IgD-negative memory B cell (primary cell): ENCODE results near the gene MSANTD1. TPM values are rescaled to one million over a fixed set of nuclear protein-coding genes. Genes with fewer than 3 reads are reported as not detected.
A peak's percentile ranks its signal among the peaks of the same experiment; 100 is the strongest.

Experiments
- H3K27ac Mint-ChIP-seq, 3 donors: one replicate each; pipeline ENCODE4 v1.8.0; 2020 to 2022; ENCODE audit warnings: mild to moderate bottlenecking in 3 of 3, mixed read lengths in 3 of 3, moderate library complexity in 1 of 3
- H3K27me3 Mint-ChIP-seq: one replicate; pipeline ENCODE4 v1.8.0; 2021; ENCODE audit warnings: mixed read lengths
- H3K36me3 Mint-ChIP-seq: one replicate; pipeline ENCODE4 v1.8.0; 2020; ENCODE audit warnings: mild to moderate bottlenecking, mixed read lengths
- H3K4me1 Mint-ChIP-seq, 3 donors: one replicate each; pipeline ENCODE4 v1.8.0; 2020 to 2022; ENCODE audit warnings: mixed read lengths in 3 of 3, mild to moderate bottlenecking in 1 of 3
- H3K4me3 Mint-ChIP-seq, 4 donors: one replicate each; pipeline ENCODE4 v1.8.0; 2020 to 2022; ENCODE audit warnings: mild to moderate bottlenecking in 4 of 4, mixed read lengths in 4 of 4, moderate library complexity in 3 of 4
- H3K9me3 Mint-ChIP-seq, 3 donors: one replicate each; pipeline ENCODE4 v1.8.0; 2020 to 2021; ENCODE audit warnings: mixed read lengths in 3 of 3, mild to moderate bottlenecking in 1 of 3
- polyA plus RNA-seq: library from polyadenylated mRNA; unstranded; fragments of 300-500 nt; fragmentation: Illumina TruSeq; gene quantifications from one replicate; pipeline ENCODE4 v1.2.3, GENCODE V29; 2021

The MSANTD1 gene
- polyA plus RNA-seq, 1 donor from 2014 or later, result not detected

- H3K9me3 Mint-ChIP-seq, result no peaks in the 10 kb centered on the region
- H3K27ac Mint-ChIP-seq, result peak overlapping the region in 1 of 3 donors; percentile 67
- peak overlapping the region in 1 of 4 donors; percentile 33 for H3K4me3 Mint-ChIP-seq
- H3K36me3 Mint-ChIP-seq, result peaks cover 1% of the 10 kb centered on the region
- peaks cover 0 to 8% (median 4%) of the 10 kb centered on the region in 3 donors for H3K4me1 Mint-ChIP-seq
- no peaks in the 10 kb centered on the region for H3K27me3 Mint-ChIP-seq
Measured at GRCh38 chr4:3223956-3224748, 24.8 kb upstream of the MSANTD1 start.

DNA sequence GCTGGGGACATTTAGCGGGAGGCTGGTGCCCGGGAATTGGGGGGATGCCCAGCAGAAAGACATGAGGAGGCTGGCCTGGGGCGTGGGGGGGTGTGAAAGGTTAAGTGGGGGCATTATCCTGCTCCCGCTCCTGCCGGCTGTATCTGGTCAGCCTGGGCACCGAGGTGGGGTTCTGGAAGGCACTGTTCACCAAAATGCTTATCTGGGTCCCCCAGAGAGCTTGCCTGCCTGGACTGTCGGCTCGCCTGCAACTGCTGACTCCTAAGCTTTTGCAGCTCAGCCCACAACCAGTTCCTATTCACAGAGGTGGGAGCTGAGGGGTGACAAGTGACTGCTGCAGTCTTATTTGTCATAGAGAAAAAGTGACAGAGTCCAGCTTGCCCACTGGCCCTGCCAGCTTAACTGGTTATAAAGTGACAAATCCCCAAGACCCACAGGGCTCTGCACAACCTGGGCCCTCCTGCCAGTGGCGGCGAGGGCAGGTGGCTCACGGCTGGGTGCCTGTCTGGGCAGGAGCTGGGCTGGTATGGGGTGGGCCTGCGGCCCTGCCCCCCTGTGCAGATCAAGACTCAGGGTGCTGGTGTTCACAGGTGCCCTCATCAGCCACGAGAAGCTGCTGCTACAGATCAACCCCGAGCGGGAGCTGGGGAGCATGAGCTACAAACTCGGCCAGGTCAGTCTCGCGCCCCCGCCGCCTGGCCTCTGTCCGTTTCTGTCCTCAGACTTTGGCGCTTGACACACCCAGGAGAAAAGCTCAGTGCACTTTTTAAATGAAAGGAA lies 23.7 kb upstream of the MSANTD1 start:
- Mint-ChIP-seq H3K36me3 (peaks cover 4% of the 10 kb centered on the region), H3K27ac (peak overlapping the region in 1 of 3 donors; percentile 78), H3K4me1 (peaks cover 0 to 8% (median 7%) of the 10 kb centered on the region in 3 donors), H3K9me3 (no peaks in the 10 kb centered on the region), H3K4me3 (no peak overlapping the region), H3K27me3 (no peaks in the 10 kb centered on the region)

GRCh38 chr4:3225936-3226335 lies 23.0 kb upstream of the MSANTD1 start:
- Mint-ChIP-seq H3K27ac (peak overlapping the region in 1 of 3 donors; percentile 78), H3K9me3 (no peaks in the 10 kb centered on the region), H3K27me3 (no peaks in the 10 kb centered on the region), H3K36me3 (peaks cover 4% of the 10 kb centered on the region), H3K4me3 (no peak overlapping the region), H3K4me1 (peaks cover 0 to 8% (median 7%) of the 10 kb centered on the region in 3 donors)

GRCh38 chr4:3226467-3226866 lies 22.5 kb upstream of the MSANTD1 start:
- Mint-ChIP-seq H3K27ac (peak overlapping the region; percentile 16 to 78 (median 48)), H3K36me3 (peaks cover 4% of the 10 kb centered on the region), H3K4me3 (no peak overlapping the region), H3K4me1 (peaks cover 0 to 8% (median 7%) of the 10 kb centered on the region in 3 donors), H3K27me3 (no peaks in the 10 kb centered on the region), H3K9me3 (no peaks in the 10 kb centered on the region)

DNA sequence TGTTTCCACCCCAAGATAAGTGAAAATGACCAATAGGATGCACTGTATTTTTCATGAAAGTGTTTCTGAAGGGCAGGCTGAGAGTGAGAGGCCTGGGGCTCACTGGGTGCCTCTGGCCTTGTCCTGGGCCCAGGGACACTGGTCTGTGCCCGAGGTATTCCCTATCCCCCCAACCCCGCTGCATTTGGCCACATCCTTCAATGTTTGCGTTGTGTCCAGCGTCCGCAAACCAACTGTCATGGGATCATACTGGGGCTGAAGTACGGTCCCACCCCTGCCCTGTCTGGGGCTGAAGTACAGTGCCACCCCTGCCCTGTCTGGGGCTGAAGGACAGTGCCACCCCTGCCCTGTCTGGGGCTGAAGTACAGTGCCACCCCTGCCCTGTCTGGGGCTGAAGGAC lies 22.0 kb upstream of the MSANTD1 start:
- Mint-ChIP-seq H3K4me1 (peaks cover 0 to 8% (median 7%) of the 10 kb centered on the region in 3 donors), H3K9me3 (no peaks in the 10 kb centered on the region)

GRCh38 chr4:3227878-3228675 lies 20.9 kb upstream of the MSANTD1 start:
- H3K4me1 Mint-ChIP-seq, result peaks cover 0 to 8% (median 7%) of the 10 kb centered on the region in 3 donors
- H3K27ac Mint-ChIP-seq, result peak overlapping the region in 1 of 3 donors; percentile 13
- peaks cover 4% of the 10 kb centered on the region for H3K36me3 Mint-ChIP-seq
- H3K9me3 Mint-ChIP-seq, result no peaks in the 10 kb centered on the region
- no peak overlapping the region for H3K4me3 Mint-ChIP-seq
- H3K27me3 Mint-ChIP-seq, result no peaks in the 10 kb centered on the region

More for the DNA sequence above, 22.0 kb upstream of the MSANTD1 start:
- H3K36me3 Mint-ChIP-seq, result peaks cover 4% of the 10 kb centered on the region
- peak overlapping the region; percentile 16 to 78 (median 48) for H3K27ac Mint-ChIP-seq
- H3K27me3 Mint-ChIP-seq, result no peaks in the 10 kb centered on the region
- no peak overlapping the region for H3K4me3 Mint-ChIP-seq

GRCh38 chr4:3228881-3229280 lies 20.1 kb upstream of the MSANTD1 start:
- Mint-ChIP-seq H3K9me3 (no peaks in the 10 kb centered on the region), H3K27ac (no peak overlapping the region), H3K27me3 (no peaks in the 10 kb centered on the region), H3K4me1 (peaks cover 0 to 8% (median 7%) of the 10 kb centered on the region in 3 donors), H3K4me3 (no peak overlapping the region), H3K36me3 (peaks cover 4% of the 10 kb centered on the region)

GRCh38 chr4:3229328-3229727 lies 19.6 kb upstream of the MSANTD1 start:
- no peak overlapping the region for H3K27ac Mint-ChIP-seq
- no peaks in the 10 kb centered on the region for H3K9me3 Mint-ChIP-seq
- H3K27me3 Mint-ChIP-seq, result no peaks in the 10 kb centered on the region
- H3K4me1 Mint-ChIP-seq, result peaks cover 0 to 8% (median 7%) of the 10 kb centered on the region in 3 donors
- H3K4me3 Mint-ChIP-seq, result no peak overlapping the region
- H3K36me3 Mint-ChIP-seq, result peaks cover 4% of the 10 kb centered on the region

DNA sequence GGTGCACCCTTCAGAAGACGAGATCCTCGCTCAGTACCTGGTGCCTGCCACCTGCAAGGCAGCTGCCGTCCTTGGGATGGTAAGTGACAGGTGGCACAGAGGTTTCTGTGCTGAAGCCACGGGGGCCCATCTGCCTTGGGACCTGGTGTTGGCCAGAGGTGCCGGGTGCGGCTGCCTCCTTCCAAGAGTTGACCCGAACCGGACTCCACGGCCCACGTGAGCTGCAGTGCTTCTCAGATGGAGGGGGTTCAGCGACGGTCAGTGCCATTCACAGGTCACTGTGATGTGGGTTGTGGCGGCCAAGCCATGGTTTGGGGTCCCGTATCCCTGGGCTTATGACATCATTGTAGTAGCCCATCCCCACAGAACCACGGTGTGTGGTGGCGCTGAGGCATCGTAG lies 19.0 kb upstream of the MSANTD1 start:
- H3K27me3 Mint-ChIP-seq, result no peaks in the 10 kb centered on the region
- H3K9me3 Mint-ChIP-seq, result no peaks in the 10 kb centered on the region
- H3K4me3 Mint-ChIP-seq, result no peak overlapping the region
- peaks cover 4% of the 10 kb centered on the region for H3K36me3 Mint-ChIP-seq
- peaks cover 0 to 8% (median 7%) of the 10 kb centered on the region in 3 donors for H3K4me1 Mint-ChIP-seq
- H3K27ac Mint-ChIP-seq, result no peak overlapping the region

- no peak overlapping the region for H3K27ac Mint-ChIP-seq
- peaks cover 4% of the 10 kb centered on the region for H3K36me3 Mint-ChIP-seq
- no peaks in the 10 kb centered on the region for H3K27me3 Mint-ChIP-seq
- no peaks in the 10 kb centered on the region for H3K9me3 Mint-ChIP-seq
- peaks cover 0 to 5% (median 2%) of the 10 kb centered on the region in 3 donors for H3K4me1 Mint-ChIP-seq
- no peak overlapping the region for H3K4me3 Mint-ChIP-seq
Measured at GRCh38 chr4:3231471-3231870, 17.5 kb upstream of the MSANTD1 start.

DNA sequence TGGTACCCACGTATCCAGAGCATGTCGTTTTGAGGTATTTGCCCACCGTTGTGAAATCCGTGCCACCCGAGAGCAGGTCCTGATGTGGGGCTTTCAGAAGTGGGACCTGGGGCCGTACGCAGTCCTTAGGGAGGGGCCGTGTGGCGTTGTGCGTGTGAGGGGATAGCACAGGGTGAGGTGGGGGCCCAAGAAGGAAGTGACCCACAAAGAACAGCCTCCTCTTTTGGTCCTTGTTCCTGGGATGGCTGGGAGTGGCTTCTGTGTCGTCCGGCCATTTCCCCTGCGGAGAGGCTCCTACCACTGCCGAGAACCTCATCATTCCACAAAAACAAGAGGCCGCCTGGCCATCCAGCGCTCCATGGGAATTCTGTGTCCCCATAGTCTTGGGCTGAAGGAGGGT lies 17.0 kb upstream of the MSANTD1 start:
- no peaks in the 10 kb centered on the region for H3K27me3 Mint-ChIP-seq
- H3K4me1 Mint-ChIP-seq, result peaks cover 0 to 5% (median 0%) of the 10 kb centered on the region in 3 donors
- H3K4me3 Mint-ChIP-seq, result no peak overlapping the region
- H3K27ac Mint-ChIP-seq, result no peak overlapping the region
- peaks cover 4% of the 10 kb centered on the region for H3K36me3 Mint-ChIP-seq
- H3K9me3 Mint-ChIP-seq, result no peaks in the 10 kb centered on the region

DNA sequence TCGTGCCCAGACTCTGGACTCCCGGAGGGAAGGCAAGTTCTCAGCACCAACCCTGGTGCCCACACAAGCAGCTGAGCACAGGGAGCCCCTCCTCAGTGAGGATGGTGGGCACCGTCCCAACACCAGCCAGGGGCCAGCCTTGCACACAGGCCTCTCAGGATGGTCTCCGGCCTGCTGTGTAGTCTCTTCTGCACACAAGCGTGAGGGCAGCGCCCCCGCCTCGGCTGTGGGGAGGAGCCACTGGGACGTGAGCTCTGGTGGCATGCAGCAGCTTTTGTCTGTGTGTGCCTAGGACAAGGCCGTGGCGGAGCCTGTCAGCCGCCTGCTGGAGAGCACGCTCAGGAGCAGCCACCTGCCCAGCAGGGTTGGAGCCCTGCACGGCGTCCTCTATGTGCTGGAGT lies 16.1 kb upstream of the MSANTD1 start:
- peaks cover 4% of the 10 kb centered on the region for H3K36me3 Mint-ChIP-seq
- H3K27me3 Mint-ChIP-seq, result no peaks in the 10 kb centered on the region
- no peak overlapping the region for H3K4me3 Mint-ChIP-seq
- no peaks in the 10 kb centered on the region for H3K9me3 Mint-ChIP-seq
- H3K27ac Mint-ChIP-seq, result no peak overlapping the region
- H3K4me1 Mint-ChIP-seq, result peaks cover 0 to 5% (median 0%) of the 10 kb centered on the region in 3 donors

- no peak overlapping the region for H3K4me3 Mint-ChIP-seq
- no peaks in the 10 kb centered on the region for H3K27me3 Mint-ChIP-seq
- H3K36me3 Mint-ChIP-seq, result peaks cover 6% of the 10 kb centered on the region
- H3K9me3 Mint-ChIP-seq, result no peaks in the 10 kb centered on the region
- H3K4me1 Mint-ChIP-seq, result peaks cover 0 to 5% (median 0%) of the 10 kb centered on the region in 3 donors
- no peak overlapping the region for H3K27ac Mint-ChIP-seq
Measured at GRCh38 chr4:3233391-3234071, 15.4 kb upstream of the MSANTD1 start.
